ENCODE results near the gene GRK3.

GRK3 gene

GRCh38 chr22:25673713-25674112 is 109.2 kb downstream of the GRK3 start:
- H3K79me2 ChIP-seq (ENCODE audit: control insufficient read depth, low read length): no peaks in the 10 kb centered on the region
- no peaks in the 10 kb centered on the region for H3K27me3 ChIP-seq (ENCODE audit: control insufficient read depth, low read length)
- no peak overlapping the region for H3K27ac ChIP-seq (ENCODE audit: low read depth, low read length)
- H3K36me3 ChIP-seq (ENCODE audit: control insufficient read depth, low read length): no peaks in the 10 kb centered on the region
- no peaks in the 10 kb centered on the region for H3K9me2 ChIP-seq (replicated peaks; ENCODE audit: control insufficient read depth, low read length)
- no peak overlapping the region for H3K4me2 ChIP-seq (ENCODE audit: low read length)
- H3K9me3 ChIP-seq (ENCODE audit: control insufficient read depth, insufficient read depth, low read length): no peaks in the 10 kb centered on the region
- TF ChIP-seq EZH2phosphoT487 (IDR thresholded peaks at IDR 0.05; ENCODE audit: borderline replicate concordance, low read length) (no peak), CTCF (IDR thresholded peaks at IDR 0.05; ENCODE audit: low read depth, low read length, poor library complexity, severe bottlenecking) (no peak)
- H3K4me1 ChIP-seq (ENCODE audit: control insufficient read depth, low read length): no peaks in the 10 kb centered on the region
- H3F3A ChIP-seq (ENCODE audit: control insufficient read depth, insufficient read depth): no peaks in the 10 kb centered on the region
- no peaks in the 10 kb centered on the region for H4K20me1 ChIP-seq (ENCODE audit: control insufficient read depth, insufficient read depth, low read depth, low read length)
- H3K4me3 ChIP-seq (ENCODE audit: low read length): no peak overlapping the region

- no peaks in the 10 kb centered on the region for H3K27me3 ChIP-seq (ENCODE audit: control insufficient read depth, low read length)
- no peaks in the 10 kb centered on the region for H3F3A ChIP-seq (ENCODE audit: control insufficient read depth, insufficient read depth)
- H3K4me2 ChIP-seq (ENCODE audit: low read length): no peak overlapping the region
- no peak for TF ChIP-seq CTCF (IDR thresholded peaks at IDR 0.05; ENCODE audit: low read depth, low read length, poor library complexity, severe bottlenecking)
- no peak for TF ChIP-seq EZH2phosphoT487 (IDR thresholded peaks at IDR 0.05; ENCODE audit: borderline replicate concordance, low read length)
- H3K9me2 ChIP-seq (replicated peaks; ENCODE audit: control insufficient read depth, low read length): no peaks in the 10 kb centered on the region
- H3K79me2 ChIP-seq (ENCODE audit: control insufficient read depth, low read length): no peaks in the 10 kb centered on the region
- H3K4me1 ChIP-seq (ENCODE audit: control insufficient read depth, low read length): no peaks in the 10 kb centered on the region
- no peaks in the 10 kb centered on the region for H4K20me1 ChIP-seq (ENCODE audit: control insufficient read depth, insufficient read depth, low read depth, low read length)
- no peak overlapping the region for H3K27ac ChIP-seq (ENCODE audit: low read depth, low read length)
- H3K9me3 ChIP-seq (ENCODE audit: control insufficient read depth, insufficient read depth, low read length): no peaks in the 10 kb centered on the region
- no peaks in the 10 kb centered on the region for H3K36me3 ChIP-seq (ENCODE audit: control insufficient read depth, low read length)
- H3K4me3 ChIP-seq (ENCODE audit: low read length): no peak overlapping the region
These were observed 113.2 kb downstream of the GRK3 start for GRCh38 chr22:25677631-25678030.

GRCh38 chr22:25680051-25680450 is 115.6 kb downstream of the GRK3 start:
- no peak overlapping the region for H3K4me3 ChIP-seq (ENCODE audit: low read length)
- H3K27ac ChIP-seq (ENCODE audit: low read depth, low read length): no peak overlapping the region
- H3K4me1 ChIP-seq (ENCODE audit: control insufficient read depth, low read length): no peaks in the 10 kb centered on the region
- H4K20me1 ChIP-seq (ENCODE audit: control insufficient read depth, insufficient read depth, low read depth, low read length): no peaks in the 10 kb centered on the region
- H3K9me2 ChIP-seq (replicated peaks; ENCODE audit: control insufficient read depth, low read length): no peaks in the 10 kb centered on the region
- H3K27me3 ChIP-seq (ENCODE audit: control insufficient read depth, low read length): no peaks in the 10 kb centered on the region
- TF ChIP-seq EZH2phosphoT487 (IDR thresholded peaks at IDR 0.05; ENCODE audit: borderline replicate concordance, low read length) (no peak), CTCF (IDR thresholded peaks at IDR 0.05; ENCODE audit: low read depth, low read length, poor library complexity, severe bottlenecking) (no peak)
- H3F3A ChIP-seq (ENCODE audit: control insufficient read depth, insufficient read depth): no peaks in the 10 kb centered on the region
- H3K9me3 ChIP-seq (ENCODE audit: control insufficient read depth, insufficient read depth, low read length): no peaks in the 10 kb centered on the region
- H3K79me2 ChIP-seq (ENCODE audit: control insufficient read depth, low read length): no peaks in the 10 kb centered on the region
- H3K36me3 ChIP-seq (ENCODE audit: control insufficient read depth, low read length): no peaks in the 10 kb centered on the region
- H3K4me2 ChIP-seq (ENCODE audit: low read length): no peak overlapping the region

GRCh38 chr22:25680956-25681355 is 116.5 kb downstream of the GRK3 start:
- Histone ChIP-seq H3K27ac (ENCODE audit: low read depth, low read length) (no peak overlapping the region), H4K20me1 (ENCODE audit: control insufficient read depth, insufficient read depth, low read depth, low read length) (no peaks in the 10 kb centered on the region), H3F3A (ENCODE audit: control insufficient read depth, insufficient read depth) (no peaks in the 10 kb centered on the region), H3K4me1 (ENCODE audit: control insufficient read depth, low read length) (no peaks in the 10 kb centered on the region), H3K4me3 (ENCODE audit: low read length) (no peak overlapping the region), H3K79me2 (ENCODE audit: control insufficient read depth, low read length) (no peaks in the 10 kb centered on the region), H3K27me3 (ENCODE audit: control insufficient read depth, low read length) (no peaks in the 10 kb centered on the region), H3K9me2 (replicated peaks; ENCODE audit: control insufficient read depth, low read length) (no peaks in the 10 kb centered on the region), H3K9me3 (ENCODE audit: control insufficient read depth, insufficient read depth, low read length) (no peaks in the 10 kb centered on the region), H3K4me2 (ENCODE audit: low read length) (no peak overlapping the region), H3K36me3 (ENCODE audit: control insufficient read depth, low read length) (no peaks in the 10 kb centered on the region)
- TF ChIP-seq CTCF (IDR thresholded peaks at IDR 0.05; ENCODE audit: low read depth, low read length, poor library complexity, severe bottlenecking): no peak
- TF ChIP-seq EZH2phosphoT487 (IDR thresholded peaks at IDR 0.05; ENCODE audit: borderline replicate concordance, low read length): no peak

All from DOHH2 (cell line).